ENCODE results near the gene DDX1. TPM values are rescaled to one million over a fixed set of nuclear protein-coding genes. Genes with fewer than 3 reads are reported as not detected.
A peak's percentile ranks its signal among the peaks of the same experiment; 100 is the strongest.

Gene DDX1
- total RNA-seq, 1 donor from 2014 or later, result 103 TPM

GRCh38 chr2:15675456-15676195 lies 84.0 kb downstream of the DDX1 start:
- TF ChIP-seq EZH2 (IDR thresholded peaks at IDR 0.05) (no peak), EZH2phosphoT487 (IDR thresholded peaks at IDR 0.05) (no peak)
- TF ChIP-seq, protein P1, sequence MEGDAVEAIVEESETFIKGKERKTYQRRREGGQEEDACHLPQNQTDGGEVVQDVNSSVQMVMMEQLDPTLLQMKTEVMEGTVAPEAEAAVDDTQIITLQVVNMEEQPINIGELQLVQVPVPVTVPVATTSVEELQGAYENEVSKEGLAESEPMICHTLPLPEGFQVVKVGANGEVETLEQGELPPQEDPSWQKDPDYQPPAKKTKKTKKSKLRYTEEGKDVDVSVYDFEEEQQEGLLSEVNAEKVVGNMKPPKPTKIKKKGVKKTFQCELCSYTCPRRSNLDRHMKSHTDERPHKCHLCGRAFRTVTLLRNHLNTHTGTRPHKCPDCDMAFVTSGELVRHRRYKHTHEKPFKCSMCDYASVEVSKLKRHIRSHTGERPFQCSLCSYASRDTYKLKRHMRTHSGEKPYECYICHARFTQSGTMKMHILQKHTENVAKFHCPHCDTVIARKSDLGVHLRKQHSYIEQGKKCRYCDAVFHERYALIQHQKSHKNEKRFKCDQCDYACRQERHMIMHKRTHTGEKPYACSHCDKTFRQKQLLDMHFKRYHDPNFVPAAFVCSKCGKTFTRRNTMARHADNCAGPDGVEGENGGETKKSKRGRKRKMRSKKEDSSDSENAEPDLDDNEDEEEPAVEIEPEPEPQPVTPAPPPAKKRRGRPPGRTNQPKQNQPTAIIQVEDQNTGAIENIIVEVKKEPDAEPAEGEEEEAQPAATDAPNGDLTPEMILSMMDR (IDR thresholded peaks at IDR 0.05), result no peak
- Mint-ChIP-seq H3K36me3 (peaks cover 3% of the 10 kb centered on the region), H3K4me3 (peak overlapping the region; percentile 25), H3K27me3 (ENCODE audit: insufficient read depth, low read depth) (peaks cover 15% of the 10 kb centered on the region), H3K9me3 (peaks cover 15% of the 10 kb centered on the region), H3K27ac (peak overlapping the region; percentile 86), H3K4me1 (peaks cover 44% of the 10 kb centered on the region)
- Histone ChIP-seq H3K27ac (no peak overlapping the region), H3K9me3 (ENCODE audit: low read depth) (peaks cover 3% of the 10 kb centered on the region), H4K20me1 (ENCODE audit: low read depth) (no peaks in the 10 kb centered on the region), H3K27me3 (no peaks in the 10 kb centered on the region), H3K79me2 (ENCODE audit: low read depth) (no peaks in the 10 kb centered on the region), H3F3A (ENCODE audit: low read depth) (peaks cover 14% of the 10 kb centered on the region), H3K4me2 (no peak overlapping the region), H2AFZ (replicated peaks) (no peak overlapping the region), H3K4me3 (no peak overlapping the region), H3K4me1 (peaks cover 27% of the 10 kb centered on the region), H3K36me3 (no peaks in the 10 kb centered on the region), H3K9ac (no peak overlapping the region)
- DNase-seq (ENCODE audit: low spot score), result no peak

- TF ChIP-seq, protein P1 (IDR thresholded peaks at IDR 0.05), result no peak
- no peak for TF ChIP-seq EZH2 (IDR thresholded peaks at IDR 0.05)
- no peak for TF ChIP-seq EZH2phosphoT487 (IDR thresholded peaks at IDR 0.05)
- peak overlapping the region; percentile 94 for H2AFZ ChIP-seq (replicated peaks)
- peaks cover 19% of the 10 kb centered on the region for H3K27me3 Mint-ChIP-seq (ENCODE audit: insufficient read depth, low read depth)
Observed at GRCh38 chr2:15677141-15677843, 85.6 kb downstream of the DDX1 start.

DNA sequence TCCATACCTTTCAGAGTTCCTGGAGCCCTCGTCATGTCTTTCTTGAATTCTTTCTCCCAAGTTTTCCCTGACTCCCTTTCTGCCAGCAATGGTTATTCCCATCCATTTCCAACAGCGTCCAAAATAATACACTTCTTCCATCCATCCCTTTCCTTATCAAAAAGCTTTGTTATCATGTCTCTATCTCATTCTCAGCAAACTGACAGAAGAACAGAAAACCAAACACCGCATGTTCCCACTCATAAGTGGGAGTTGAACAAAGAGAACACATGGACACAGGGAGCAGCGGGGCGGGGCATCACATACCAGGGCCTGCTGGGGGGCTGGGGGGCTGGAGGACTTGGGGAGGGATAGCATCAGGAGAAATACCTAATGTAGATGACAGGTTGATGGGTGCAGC lies 86.7 kb downstream of the DDX1 start:
- Mint-ChIP-seq H3K36me3 (peaks cover 3% of the 10 kb centered on the region), H3K27ac (no peak overlapping the region), H3K4me3 (no peak overlapping the region), H3K9me3 (peaks cover 20% of the 10 kb centered on the region), H3K27me3 (ENCODE audit: insufficient read depth, low read depth) (peaks cover 17% of the 10 kb centered on the region), H3K4me1 (peaks cover 44% of the 10 kb centered on the region)
- no peak for DNase-seq (ENCODE audit: low spot score)
- Histone ChIP-seq H3F3A (ENCODE audit: low read depth) (peaks cover 14% of the 10 kb centered on the region), H3K4me1 (peaks cover 24% of the 10 kb centered on the region), H3K4me2 (no peak overlapping the region), H2AFZ (replicated peaks) (no peak overlapping the region), H3K9me3 (ENCODE audit: low read depth) (peaks cover 3% of the 10 kb centered on the region), H3K27me3 (no peaks in the 10 kb centered on the region), H4K20me1 (ENCODE audit: low read depth) (no peaks in the 10 kb centered on the region), H3K79me2 (ENCODE audit: low read depth) (no peaks in the 10 kb centered on the region), H3K27ac (no peak overlapping the region), H3K36me3 (no peaks in the 10 kb centered on the region), H3K9ac (no peak overlapping the region), H3K4me3 (no peak overlapping the region)
- TF ChIP-seq EZH2phosphoT487 (IDR thresholded peaks at IDR 0.05), result no peak
- no peak for TF ChIP-seq EZH2 (IDR thresholded peaks at IDR 0.05)
- TF ChIP-seq, protein P1 (IDR thresholded peaks at IDR 0.05), result no peak

More at GRCh38 chr2:15677141-15677843, 85.6 kb downstream of the DDX1 start:
- Mint-ChIP-seq H3K9me3 (peaks cover 24% of the 10 kb centered on the region), H3K4me1 (peaks cover 44% of the 10 kb centered on the region), H3K36me3 (peaks cover 3% of the 10 kb centered on the region), H3K4me3 (peak overlapping the region; percentile 60), H3K27ac (peak overlapping the region; percentile 96)
- Histone ChIP-seq H3K4me3 (no peak overlapping the region), H3F3A (ENCODE audit: low read depth) (peaks cover 14% of the 10 kb centered on the region), H3K27me3 (no peaks in the 10 kb centered on the region), H3K27ac (no peak overlapping the region), H3K9me3 (ENCODE audit: low read depth) (peaks cover 3% of the 10 kb centered on the region), H3K36me3 (no peaks in the 10 kb centered on the region), H4K20me1 (ENCODE audit: low read depth) (no peaks in the 10 kb centered on the region), H3K79me2 (ENCODE audit: low read depth) (no peaks in the 10 kb centered on the region), H3K4me1 (peaks cover 27% of the 10 kb centered on the region), H3K4me2 (peak overlapping the region; percentile 52), H3K9ac (no peak overlapping the region)
- DNase-seq (ENCODE audit: low spot score), result peak; percentile 74

Data from neural progenitor cell (in vitro differentiated cells).